GM18867 (cell line): ENCODE results near the gene AMD1.

Experiments
- ATAC-seq: cut with Tn5 transposase; IDR thresholded peaks from one replicate; pipeline ENCODE4 v1.9.1; 2021; ENCODE audit warnings: mild to moderate bottlenecking, moderate library complexity; ENCODE audit not compliant: unreplicated experiment

The AMD1 gene

DNA sequence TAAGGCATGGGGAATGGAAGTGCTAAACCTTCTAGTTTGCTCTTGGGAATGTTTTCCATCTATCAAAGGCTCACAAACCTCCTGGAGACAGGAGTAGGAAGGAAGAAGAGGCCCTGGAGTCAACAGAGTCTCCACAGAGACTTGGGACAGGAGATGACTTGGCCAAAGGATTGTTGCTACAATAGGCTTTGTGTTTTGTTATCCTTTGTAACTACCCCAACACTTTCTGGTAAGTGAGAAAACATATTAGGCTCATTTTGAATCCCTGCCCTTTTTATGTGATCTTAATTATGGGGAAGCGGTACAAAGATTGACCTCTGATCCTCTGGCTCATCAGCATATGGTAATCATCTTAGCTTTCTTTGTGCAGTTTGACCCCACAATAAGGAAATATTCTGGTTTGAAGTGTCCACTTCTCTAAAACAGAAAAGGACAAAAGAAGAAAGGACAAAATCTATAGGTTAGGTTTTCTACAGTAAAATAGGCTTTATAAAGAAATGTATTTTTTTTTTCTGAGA is 59.9 kb downstream of the AMD1 start:
- no peak for ATAC-seq

DNA sequence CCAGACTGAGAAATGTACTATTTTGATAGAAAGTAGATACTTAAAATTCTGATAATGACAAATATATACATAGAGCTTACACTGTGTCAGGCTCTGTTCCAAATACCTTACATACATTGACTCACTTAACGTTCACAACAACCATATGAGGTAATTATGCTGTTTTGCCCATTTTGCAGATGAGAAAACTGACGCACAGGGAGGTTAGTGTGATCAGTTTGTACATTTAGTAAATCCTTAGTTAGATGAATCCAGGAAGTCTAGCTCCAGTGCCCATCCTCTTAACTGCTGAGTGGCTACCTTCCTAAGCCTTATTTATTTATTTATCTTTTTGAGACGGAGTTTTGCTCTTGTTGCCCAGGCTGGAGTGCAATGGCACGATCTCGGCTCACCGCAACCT is 60.6 kb downstream of the AMD1 start:
- ATAC-seq: no peak

DNA sequence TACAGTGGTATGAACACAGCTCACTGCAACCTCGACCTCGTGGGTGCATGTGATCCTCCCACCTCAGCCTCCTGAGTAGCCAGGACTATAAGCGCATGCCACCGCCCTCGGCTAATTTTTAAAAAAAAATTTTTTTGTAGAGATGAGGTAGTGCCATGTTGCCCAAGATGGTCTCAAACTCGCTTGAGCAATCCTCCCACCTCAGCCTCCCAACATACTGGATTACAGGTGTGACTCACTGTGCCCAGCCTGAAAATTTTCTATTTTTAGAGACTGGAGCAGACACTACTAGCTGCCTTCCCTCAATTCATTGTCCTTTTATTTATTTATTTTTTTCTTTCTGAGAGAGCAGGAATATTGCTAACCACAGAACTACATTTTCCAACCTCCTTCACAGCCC is 63.6 kb downstream of the AMD1 start:
- no peak for ATAC-seq

DNA sequence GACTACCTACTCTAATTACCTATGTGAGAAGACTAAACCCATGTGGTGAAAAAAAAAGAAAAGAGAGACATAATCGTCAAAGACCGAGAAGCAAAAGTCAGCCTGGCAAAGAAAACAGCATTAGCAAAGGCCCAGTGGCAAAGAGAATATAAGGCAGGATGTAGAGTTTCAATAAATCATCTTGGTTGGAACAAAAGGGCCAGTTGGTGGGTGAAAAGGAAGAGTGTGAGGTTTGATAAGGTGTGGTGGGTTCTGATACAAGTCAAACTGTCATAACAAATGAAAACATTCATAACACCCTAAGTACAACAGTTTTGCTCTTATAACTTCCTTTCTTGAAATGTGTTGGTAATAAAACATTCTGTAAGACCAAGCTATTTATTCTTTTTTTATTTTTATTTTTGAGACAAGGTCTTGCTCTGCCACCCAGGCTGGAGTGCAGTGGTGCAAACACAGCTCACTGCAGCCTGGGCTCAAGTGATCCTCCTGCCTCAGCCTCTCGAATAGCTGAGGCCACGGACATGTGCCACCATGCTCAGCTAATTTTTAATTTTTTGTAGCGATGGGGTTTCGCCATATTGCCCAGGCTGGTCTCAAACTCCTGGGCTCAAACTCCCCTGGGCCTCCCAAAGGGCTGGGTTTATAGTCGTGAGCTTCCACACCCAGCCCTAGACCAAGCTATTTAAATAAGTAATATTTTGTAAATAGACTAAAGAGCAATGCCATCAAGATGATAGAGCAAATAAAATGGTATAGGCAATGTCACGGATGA is 65.0 kb downstream of the AMD1 start:
- no peak for ATAC-seq

DNA sequence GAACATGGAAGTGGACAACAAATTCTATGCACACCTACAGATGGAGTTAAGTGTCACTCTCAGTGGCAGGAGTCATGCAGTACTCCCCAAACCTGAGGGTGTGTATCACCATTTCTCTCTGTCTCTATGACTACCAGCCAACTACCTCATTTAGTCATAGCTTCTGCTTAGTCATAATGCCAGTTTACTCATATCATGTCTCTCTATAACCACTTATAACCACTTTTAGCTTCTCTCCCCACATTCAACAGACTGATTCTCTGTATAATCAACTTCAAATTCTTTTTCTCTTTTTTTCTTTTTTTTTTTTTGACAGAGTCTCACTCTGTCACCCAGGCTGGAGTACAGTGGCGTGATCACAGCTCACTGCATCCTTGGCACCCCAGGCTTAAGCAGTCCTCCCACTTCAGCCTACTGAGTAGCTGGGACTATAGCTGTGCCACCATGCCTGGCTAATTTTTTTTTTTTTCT is 70.1 kb downstream of the AMD1 start:
- ATAC-seq: peak; percentile 99
